DMS79 treated with DMSO at 0.1 percent for 48 hours (cell line): ENCODE data around the gene FIZ1.

ENCODE experiments used
- DNase-seq: peaks from one replicate; lab custom pipeline; 2025; lab: John Stamatoyannopoulos, UW

FIZ1 gene

DNA sequence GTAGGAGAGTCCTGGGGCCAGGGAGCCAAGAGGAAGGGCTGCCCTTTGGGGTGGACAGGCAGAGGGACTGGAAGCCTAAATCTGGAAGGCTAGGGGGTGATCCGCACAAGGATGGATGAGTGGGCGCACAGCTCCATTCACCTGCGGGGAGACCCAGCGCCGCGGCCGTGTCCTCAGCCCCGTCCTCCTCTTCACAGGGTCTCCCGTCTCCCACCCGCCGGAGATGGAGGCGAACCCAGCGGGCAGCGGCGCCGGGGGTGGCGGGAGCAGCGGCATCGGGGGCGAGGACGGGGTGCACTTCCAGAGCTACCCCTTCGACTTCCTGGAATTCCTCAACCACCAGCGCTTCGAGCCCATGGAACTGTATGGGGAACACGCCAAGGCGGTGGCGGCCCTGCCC lies 14.1 kb upstream of the FIZ1 start:
- no peak for DNase-seq

GRCh38 chr19:55611983-55612645 lies 12.8 kb upstream of the FIZ1 start:
- DNase-seq = no peak

DNA sequence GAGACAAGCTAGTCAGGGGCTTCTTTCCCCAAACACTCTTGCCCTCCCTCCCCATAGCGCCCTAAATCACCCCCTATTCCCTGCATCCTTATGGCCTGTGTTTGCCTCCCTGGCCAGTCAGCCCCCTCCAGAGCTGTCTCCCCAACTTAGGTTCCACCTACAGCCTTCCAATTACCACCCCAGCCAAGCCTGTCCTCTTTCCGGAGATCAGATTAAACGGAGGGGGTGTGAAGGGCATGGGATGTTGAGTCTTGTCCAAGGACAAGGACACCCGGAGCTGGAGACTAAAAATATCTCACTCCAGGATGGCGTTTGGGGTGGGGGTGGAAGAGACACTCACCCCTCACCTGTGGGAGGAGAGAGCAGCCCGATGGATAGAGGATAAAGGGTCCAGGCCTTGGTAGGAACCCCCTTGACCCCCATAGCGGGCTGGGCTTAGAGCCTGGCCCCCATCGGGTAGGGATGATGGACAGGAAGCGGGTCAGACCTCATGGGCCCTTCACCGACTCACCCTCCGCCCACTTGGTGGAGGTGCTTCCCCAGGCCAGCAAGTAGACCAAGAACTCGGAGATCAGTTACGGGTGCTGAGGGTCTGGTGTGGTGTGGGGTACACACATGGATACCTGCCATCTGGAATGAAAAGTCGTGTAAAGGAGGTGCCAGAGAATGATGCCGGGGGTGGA lies 12.1 kb upstream of the FIZ1 start:
- DNase-seq = no peak

DNA sequence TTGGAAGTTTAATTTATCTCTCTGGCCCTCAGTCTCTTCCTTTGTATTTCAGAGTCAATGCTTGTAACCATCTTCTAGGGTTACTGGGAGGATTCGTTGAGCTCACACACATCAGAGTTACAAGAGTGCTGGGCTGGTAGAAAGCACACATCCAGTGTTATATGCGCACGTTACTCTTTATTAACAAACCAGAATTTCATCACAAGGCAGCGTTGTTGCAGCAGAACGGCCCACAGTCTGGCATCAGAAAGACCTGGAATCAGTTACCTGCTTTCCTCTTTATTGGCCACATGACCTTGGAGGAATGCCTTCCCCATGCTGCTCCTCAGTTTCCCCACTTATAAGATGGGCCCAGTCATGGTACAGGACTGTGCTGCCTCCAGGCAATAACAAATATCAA lies 10.0 kb upstream of the FIZ1 start:
- no peak for DNase-seq

DNA sequence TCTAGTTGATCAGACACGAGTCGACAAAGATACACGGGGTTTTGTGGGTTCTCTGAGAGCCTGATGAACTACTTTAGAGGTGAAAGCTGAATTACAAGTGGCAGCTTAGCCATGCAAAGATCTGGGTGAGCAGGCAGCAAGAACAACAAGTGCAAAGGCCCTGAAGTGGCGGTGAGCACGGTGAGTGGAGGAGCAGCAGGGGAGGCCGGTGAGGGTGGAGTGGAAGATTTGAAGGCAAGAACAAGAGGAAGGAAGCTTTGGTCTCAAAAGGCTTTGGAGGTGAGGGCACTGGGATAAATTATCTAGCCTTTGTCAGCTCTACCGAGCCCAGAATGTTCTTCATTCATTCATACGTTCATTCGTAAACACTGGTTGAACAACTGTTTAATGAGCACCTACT lies 7.5 kb upstream of the FIZ1 start:
- DNase-seq = no peak

GRCh38 chr19:55606471-55606787 lies 7.1 kb upstream of the FIZ1 start:
- DNase-seq = no peak

- DNase-seq = peak; percentile 63
These were observed 6.5 kb upstream of the FIZ1 start, which contains the start of gene ZNF865 for GRCh38 chr19:55605637-55606470. Gene ZNF865, plus strand, starts transcription at chr19:55605647. Its CDS starts 7,972 bp downstream, at chr19:55613619.

- peak; percentile 89 for DNase-seq
These were observed 5.9 kb upstream of the FIZ1 start for GRCh38 chr19:55605207-55605636.

DNA sequence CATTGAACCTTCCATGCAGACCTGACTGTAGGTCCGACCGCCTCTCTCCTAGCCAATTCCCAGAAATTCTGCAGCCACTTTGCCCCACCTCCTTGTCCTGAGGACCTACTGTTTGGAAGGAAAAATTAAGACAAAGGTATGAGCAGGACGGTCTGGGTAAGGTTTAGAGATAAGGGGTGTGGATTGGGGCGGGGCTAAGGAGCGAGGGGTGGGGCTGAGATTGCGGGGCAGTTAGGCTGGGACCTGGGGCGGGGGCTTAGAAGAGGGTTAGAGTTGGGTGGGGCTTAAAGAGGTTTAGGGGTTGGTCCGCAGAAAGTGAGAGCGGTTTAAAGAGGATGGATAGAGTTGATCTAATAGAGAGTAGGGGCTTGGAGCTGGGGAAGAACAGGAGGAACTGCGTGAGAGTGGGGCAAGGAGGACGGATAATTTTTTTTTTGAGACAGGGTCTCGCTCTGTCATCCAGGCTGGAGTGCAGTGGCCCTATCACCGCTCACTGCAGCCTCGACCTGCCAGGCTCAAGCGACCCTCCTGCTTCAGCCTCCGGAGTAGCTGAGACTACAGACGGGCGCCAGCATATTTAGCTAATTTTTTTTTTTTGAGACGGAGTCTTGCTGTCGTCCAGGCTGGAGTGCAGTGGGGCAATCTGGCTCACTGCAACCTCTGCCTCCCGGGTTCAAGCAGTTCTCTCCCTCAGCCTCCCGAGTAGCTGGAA lies 4.4 kb upstream of the FIZ1 start:
- DNase-seq = no peak

DNA sequence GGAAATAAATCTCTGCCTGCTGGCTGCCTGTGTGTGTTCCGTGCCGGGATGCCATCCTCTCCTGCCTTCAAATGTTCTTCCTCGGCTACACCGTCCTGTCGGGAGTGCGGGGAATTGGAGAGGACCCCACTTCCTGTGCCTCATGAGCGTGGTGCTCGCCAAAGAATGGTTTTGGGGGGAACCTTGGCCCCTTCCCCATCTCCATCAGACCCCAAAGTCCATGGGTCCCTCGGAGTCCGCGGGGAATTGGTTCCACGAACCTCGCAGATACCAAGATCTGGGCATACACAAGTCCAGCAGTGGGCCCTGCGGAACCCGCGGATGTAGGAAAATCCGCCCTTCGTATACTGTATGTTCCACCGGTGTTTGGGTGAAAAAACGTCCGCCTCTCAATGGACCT lies 3.8 kb upstream of the FIZ1 start:
- DNase-seq = no peak

DNA sequence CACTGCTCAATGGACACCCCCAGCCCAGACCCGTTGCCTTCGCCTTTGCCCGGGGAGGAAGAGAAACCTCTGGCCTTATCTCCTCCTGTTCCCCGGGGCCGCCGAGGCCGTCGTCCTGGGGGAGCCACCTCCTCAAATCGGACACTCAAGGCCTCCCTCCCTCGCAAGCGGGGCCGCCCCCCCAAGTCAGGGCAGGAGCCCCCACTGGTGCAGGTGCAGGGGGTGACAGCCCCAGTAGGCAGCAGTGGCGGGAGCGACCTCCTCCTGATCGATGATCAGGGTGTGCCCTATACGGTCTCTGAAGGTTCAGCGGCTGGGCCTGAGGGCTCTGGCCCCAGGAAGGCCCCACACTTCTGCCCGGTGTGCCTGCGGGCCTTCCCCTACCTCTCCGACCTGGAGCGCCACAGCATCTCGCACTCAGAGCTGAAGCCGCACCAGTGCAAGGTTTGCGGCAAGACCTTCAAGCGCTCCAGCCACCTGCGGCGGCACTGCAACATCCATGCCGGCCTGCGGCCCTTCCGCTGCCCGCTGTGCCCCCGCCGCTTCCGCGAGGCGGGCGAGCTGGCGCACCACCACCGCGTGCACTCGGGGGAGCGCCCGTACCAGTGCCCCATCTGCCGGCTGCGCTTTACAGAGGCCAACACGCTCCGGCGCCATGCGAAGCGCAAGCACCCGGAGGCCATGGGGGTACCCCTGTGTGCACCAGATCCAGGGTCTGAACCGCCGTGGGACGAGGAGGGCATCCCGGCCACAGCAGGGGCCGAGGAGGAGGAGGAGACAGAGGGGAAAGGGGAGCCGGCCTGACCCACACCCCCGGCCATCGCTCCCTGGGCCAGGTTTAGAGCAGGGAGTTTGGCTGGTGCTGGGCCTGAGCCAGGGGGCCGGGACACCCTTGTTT lies 3.0 kb upstream of the FIZ1 start:
- no peak for DNase-seq

DNA sequence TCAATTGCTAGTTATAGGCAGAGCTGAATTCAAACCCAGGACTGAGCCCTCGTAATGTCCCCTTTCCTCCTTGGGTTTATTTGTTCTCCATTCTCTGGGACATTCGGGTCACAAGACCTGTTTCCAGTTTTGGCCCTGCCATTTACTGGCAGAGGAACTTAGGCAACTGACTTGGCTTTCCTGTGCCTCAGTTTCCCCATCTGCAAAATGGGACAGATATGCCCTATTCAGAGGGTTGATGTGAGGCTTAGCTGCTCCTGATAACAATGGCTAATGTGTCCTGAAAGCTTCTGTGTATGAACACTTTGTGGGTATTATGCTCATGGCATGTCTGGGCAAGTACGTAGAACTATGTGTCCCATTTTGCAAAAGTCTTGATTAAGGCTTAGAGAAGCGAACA lies 1.8 kb upstream of the FIZ1 start:
- no peak for DNase-seq

DNA sequence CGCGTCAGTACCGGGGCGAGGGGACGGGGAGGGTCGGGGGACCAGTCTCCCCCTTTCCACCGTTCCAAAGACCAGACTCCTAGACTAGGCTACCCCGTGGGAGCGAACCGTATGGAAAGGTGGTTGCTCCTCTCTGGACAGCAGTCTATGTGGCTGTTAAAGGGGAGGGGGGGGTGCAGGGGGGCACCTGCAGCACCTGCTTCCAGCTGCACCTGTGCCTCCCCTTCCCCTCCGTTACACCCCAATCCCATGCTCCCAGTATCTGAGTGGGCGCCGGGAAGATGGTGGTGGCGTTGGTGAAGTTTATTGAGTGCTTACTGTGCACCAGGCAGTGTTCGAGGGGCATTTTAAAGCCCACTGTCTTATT lies 1.3 kb upstream of the FIZ1 start:
- peak; percentile 47 for DNase-seq

DNA sequence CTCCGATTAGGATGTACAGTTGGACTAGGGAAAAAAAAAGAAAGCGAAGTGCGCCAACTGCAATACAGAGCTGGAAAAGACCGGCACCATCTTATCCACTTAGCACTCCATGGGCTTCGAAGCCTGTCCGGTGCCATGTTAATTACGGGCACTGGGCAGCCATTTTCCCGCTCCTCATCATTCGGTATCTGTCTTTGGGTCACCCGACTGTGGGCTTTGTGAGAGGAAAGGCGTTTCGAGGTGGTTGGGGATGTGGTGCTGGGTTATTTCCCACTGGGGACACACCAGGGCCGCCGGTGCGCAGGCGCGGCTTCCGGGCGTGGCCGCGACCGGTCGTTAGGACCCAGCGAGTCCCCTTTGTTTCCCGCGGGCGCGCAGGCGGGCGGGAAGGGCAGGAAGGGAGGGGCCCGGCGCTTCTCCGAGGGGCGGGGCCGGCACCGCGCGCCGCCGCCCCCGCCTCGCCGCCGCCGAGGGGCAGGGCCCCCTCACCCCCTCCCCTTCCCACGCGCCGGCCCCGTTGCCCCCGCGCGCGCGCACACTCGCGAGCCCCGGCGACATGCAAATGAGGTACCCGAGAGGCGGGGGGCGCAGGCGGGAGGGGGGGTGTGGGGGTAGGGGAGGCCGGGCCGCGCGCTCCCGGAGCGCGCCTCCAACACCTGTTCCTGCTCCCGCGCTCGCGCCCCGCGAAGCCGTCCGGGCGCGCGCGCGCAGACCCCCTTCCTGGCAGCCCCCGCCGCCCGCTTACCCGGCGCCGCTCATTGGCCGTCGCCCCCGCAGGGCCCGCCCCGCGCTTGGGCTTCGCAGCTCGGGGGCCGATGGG lies 735 bp upstream of the FIZ1 start, which contains the start of gene ZNF524:
Gene ZNF524, plus strand, starts transcription at position 447 of the 820 bp plus-strand sequence. CDS start 1,825 bp downstream, outside the sequence.
- DNase-seq = peak; percentile 98

DNA sequence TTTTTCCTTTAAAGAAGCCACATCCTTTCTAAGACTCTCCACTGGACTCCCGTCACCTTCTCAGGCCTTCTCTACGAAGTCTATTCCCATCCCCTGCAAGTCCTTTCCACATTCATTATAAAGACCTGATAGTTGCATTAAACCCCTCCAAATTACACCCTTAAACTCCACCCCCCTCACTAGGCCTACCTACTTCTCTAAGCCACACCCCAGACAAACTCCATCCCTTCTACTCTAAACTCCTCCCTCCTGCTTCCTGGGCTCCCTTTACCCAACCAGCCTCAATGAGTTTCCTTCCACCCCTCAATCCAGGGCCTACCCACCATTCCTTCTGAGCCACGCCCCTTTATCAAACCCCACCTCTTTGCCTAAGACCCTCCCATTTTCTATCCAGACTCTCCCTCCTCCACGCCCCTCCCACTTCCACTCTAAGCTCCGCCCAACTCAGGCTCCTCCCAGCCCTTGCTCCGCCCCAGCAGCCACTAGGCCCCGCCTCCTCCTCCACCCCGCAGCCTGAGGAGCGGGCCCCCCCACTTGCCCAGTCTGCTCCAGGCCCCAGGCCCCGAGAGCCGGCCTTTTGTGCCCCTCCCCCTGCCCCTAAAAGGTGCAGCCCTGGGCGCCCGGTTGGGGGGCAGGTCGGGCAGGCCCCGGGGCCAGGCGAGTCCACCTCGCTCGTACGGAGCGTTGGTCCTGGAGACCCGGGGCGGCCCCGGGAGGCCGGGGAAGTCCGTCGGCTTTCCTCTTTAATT lies 424 bp downstream of the FIZ1 start:
- peak; percentile 88 for DNase-seq

GRCh38 chr19:55598034-55598433 lies 1.3 kb downstream of the FIZ1 start:
- DNase-seq = no peak

- DNase-seq = no peak
These were observed 1.8 kb downstream of the FIZ1 start for GRCh38 chr19:55597501-55597921.

- DNase-seq = no peak
These were observed 3.0 kb downstream of the FIZ1 start for GRCh38 chr19:55596304-55596703.

DNA sequence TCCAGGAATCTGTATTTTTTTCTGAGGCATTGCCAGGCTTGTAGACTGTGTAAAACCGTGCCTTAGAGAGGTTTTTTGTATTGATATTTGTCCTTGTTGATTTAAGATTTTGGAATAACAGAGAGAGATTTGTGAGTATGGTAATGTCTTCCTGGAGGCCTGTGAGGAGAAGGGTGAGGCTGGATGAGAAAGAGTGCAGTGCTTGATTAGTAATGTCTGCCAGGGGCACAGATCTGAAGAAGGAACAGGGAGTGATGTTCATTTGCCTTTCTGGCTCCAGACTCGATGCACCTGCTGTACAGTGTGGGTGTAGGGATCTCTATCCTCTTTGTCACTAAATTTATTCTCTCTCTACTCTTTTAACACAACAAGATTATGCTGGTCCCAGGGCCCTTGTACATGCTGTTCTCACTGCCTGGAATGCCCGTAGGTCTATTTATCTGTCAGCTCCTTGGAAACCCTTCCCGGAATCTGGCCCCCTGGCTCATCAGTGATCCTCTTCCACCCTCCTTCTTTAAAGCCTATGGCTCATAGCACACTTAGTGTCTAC lies 4.2 kb downstream of the FIZ1 start:
- DNase-seq = no peak
